K562 (cell line): ENCODE measurements around the gene PDIA2.

Experiments
- ATF3 ChIP-seq, 2 experiments: fragments of 450-650 bp in 1 of 2; sonication (generic) in 1 of 2; formaldehyde crosslinking in 1 of 2; IDR thresholded peaks in 1 of 2; conservative IDR thresholded peaks in 1 of 2; 2 replicates each; pipeline versions ENCODE4 v1.6.1 to v1.8.1; 2016 to 2023; ENCODE audit warnings: mild to moderate bottlenecking in 2 of 2, moderate library complexity in 2 of 2, inconsistent platforms in 1 of 2, missing genetic modification reagents in 1 of 2
- BACH1 ChIP-seq: fragments of 200-800 bp; sonication (Bioruptor generic); IDR thresholded peaks from 2 replicates; pipeline ENCODE4 v1.6.1; 2016; ENCODE audit warnings: missing genetic modification characterization, missing compliant biosample characterization
- CTCF ChIP-seq, 3 experiments: IDR thresholded peaks in 2 of 3; conservative IDR thresholded peaks in 1 of 3; 2 replicates each; pipeline ENCODE4 v1.5.1; 2011 to 2012; ENCODE audit warnings: low read length in 3 of 3, mild to moderate bottlenecking in 3 of 3, control low read depth in 2 of 3, improper control_type of control experiment in 1 of 3, inconsistent platforms in 1 of 3, low read depth in 1 of 3, mixed read lengths in 1 of 3, moderate library complexity in 1 of 3; ENCODE audit not compliant: insufficient read depth in 2 of 3
- HDAC2 ChIP-seq: fragments of 450-650 bp; IDR thresholded peaks from 2 replicates; pipeline ENCODE4 v1.6.1; 2016; ENCODE audit warnings: mild to moderate bottlenecking
- TCF7 ChIP-seq: sonication (generic); IDR thresholded peaks from 2 replicates; pipeline ENCODE4 v1.6.1; 2016; ENCODE audit warnings: antibody characterized with exemption, borderline replicate concordance
- TSHZ1 ChIP-seq: fragments of 250-450 bp; sonication (Bioruptor Pico); IDR thresholded peaks from 2 replicates; pipeline ENCODE4 v1.4.0; 2020; ENCODE audit warnings: mild to moderate bottlenecking, moderate library complexity

- TF ChIP-seq TCF7 (no peak), BACH1 (tag) (no peak), TSHZ1 (CRISPR knock-in tag) (no peak), HDAC2 (no peak), ATF3 (IDR thresholded peaks at IDR 0.05) (no peak), ATF3 (CRISPR knock-in tag; conservative IDR thresholded peaks at IDR 0.05) (no peak), CTCF (IDR thresholded peaks at IDR 0.05 in 2 of 3, conservative IDR thresholded peaks at IDR 0.05 in 1 of 3; ENCODE audit: insufficient read depth in 2 of 3, low read depth in 1 of 3, low read length in 3 of 3) (no peak)
Measured at GRCh38 chr16:240559-240958, 42.4 kb upstream of the PDIA2 start.
